LoVo (cell line): ENCODE data around the gene DGKB.
A peak's percentile ranks its signal among the peaks of the same experiment; 100 is the strongest.

Source experiments
- DNase-seq: peaks from one replicate; pipeline ENCODE4 v3.0.0-alpha.2; 2016; ENCODE audit warnings: low spot score

The DGKB gene

DNA sequence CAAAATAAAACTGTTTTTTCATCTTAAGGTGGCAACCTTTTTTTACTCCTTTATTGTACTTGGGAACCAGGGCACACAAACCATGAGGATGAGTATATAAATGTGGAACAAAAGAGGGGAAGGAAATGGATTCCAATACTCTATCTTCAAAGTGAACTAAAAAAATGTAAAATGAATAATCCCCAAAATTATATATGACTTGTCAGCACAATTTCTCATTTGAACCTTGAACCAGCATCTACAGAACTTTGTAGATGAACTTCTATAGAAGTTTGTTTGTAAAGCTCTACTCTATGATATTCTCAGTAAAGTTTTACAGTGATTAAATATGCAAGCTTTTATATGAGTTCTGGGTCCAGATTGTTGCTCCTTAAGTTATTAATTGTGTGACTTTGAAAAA lies 694.8 kb downstream of the DGKB start:
- DNase-seq = no peak

DNA sequence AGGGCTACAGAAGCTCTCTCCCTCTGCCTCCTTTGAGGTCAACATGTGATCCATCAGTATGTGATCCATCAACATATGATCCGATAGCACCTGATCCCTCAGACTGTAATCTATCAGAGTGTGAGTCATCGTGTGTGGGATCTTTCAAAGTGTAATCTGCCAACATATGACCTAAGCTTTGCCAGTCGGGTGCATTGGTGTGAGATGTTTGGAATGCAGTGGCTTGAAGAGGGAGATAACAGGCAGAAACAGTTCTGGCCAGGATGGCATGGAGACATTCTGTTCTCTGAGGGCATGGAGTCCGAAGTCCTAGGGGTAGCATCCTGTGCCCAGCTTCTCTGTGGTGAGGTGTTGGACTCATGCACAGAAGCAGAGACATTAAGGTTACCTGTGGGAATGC lies 695.4 kb downstream of the DGKB start:
- DNase-seq = no peak

GRCh38 chr7:14206121-14206520 lies 696.4 kb downstream of the DGKB start:
- DNase-seq = no peak

- DNase-seq = no peak
Measured at GRCh38 chr7:14201353-14201752, 701.2 kb downstream of the DGKB start.

- no peak for DNase-seq
Measured at GRCh38 chr7:14199336-14199735, 703.2 kb downstream of the DGKB start.

- no peak for DNase-seq
Measured at GRCh38 chr7:14197280-14197679, 705.3 kb downstream of the DGKB start.

DNA sequence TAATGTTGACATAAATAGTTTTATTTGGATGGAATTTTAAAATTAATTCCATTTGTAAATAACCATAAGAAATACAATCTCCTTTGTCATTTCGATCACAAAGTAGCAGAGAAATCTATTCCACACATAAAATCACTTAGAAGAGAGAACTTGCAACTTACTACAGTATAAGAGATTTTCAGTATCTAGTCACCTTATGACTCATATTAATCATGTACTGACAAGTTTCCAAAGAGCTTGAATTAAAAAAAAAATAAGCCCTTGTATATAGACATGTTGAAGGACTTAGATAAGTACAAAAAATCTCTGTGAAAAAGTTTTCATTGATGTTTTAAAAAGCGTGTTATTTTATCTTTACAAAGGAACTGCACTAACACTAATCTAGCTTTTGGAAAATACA lies 706.0 kb downstream of the DGKB start:
- DNase-seq = no peak

DNA sequence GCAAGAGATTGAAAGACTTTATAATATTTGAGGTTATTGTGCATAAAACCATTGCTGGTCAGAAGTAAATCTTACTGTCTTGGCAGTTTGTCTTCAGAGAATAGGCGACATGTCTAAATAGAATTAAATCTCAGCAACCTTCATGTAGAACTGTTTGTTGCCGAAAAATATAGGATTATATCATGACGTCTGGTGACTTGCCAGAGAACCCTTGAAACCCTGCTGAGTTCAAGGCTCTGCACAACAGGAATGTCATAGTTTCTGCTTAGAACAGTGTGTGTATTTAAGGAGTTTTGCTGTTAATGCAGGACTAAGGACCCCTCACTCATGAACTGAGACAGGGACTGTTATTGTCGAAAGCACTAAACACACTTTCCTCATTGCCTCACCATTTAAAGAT lies 706.7 kb downstream of the DGKB start:
- DNase-seq = no peak

DNA sequence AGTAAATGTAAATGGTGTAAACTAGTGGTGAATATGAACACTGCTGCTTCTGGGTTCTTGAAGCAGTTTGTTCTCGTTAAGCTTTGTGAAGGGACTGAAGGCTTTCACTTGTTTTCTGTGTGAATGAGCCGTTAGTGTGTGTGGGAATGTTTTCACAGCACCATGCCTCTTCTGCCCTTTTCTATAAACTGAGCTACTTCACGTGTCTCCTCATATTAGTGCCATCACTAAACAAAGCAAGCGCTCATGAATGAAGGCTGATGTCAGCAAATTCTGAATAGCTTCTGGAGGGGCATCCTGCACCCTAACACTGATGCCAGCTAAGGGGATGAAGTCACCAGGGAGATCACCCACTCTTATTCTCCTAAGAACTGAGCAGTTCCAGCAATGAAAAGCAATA lies 707.5 kb downstream of the DGKB start:
- no peak for DNase-seq

DNA sequence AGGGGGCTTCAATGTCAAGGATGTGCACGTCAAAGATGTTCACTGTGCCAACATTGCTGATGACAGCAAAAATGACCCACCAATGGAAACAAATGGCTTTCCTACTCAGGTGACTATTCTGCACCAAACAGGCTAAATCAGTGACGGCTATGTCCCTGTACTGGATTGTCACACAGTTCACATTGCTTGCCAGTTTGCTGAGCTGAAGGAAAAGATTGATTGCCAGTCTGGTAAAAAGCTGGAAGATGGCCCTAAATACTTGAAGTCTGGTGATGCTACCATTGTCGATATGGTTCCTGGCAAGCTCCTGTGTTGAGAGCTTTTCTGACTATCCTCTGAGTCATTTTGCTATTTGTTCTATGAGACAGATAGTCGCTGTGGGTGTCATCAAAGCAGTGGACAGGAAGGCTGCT lies 710.9 kb downstream of the DGKB start:
- DNase-seq = no peak

- DNase-seq = peak; percentile 4
Measured at GRCh38 chr7:14184292-14184864, 718.2 kb downstream of the DGKB start.

DNA sequence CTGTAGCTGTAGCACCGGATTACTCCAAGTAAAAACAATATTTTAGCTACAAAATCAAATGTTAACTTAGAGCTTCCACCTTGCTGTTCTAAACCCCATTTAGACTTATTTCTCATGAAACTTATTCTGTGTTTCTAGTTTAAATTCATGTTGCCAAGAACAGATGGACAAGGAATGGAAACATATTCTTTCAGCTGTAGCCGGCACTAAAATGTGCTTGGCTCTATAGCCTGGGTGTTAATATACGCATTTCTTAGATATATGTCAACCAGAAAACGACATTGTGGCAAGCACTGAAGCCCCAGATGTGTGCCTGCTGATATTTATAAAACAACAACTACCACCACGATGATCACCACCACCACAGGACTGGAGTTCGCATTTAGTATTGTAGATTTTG lies 722.8 kb downstream of the DGKB start:
- DNase-seq = no peak

- DNase-seq = no peak
Measured at GRCh38 chr7:14177876-14178275, 724.7 kb downstream of the DGKB start.

- DNase-seq = no peak
Measured at GRCh38 chr7:14170872-14171271, 731.7 kb downstream of the DGKB start.

DNA sequence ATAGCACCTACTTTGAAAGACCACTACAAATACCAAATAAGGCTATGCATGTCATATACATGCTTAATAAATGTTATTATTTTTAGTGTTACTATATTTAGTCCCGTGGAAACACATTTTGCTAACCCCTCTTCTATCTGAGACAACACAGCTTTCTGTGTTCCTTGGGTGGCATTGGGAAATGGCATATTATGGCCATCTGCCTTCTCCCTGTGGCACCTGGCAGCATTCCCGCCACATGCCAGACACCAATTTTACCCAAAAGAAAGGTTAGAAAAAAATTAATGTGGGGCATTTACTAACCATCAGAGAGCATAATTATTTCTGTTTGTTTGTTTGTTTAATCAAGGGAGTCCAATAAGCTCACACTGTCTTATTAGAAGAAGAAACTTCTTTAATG lies 744.4 kb downstream of the DGKB start:
- DNase-seq = no peak

DNA sequence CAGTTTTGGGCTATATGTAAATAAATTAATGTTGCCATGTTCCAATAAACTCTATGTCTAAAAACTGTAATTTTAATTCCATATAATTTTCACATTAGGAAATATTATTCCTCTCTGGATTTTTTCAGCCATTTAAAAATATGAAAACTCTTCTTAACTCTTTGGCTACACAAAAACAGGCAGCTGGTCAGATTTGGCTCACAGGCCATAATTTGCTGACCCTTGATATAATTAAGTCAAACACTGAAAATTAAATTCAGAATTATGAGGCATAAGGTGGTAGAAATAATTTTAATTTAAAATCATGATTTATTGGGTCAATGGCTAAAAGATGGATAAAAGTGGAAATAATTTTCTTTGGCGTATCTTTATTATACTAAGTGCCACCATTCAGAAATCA lies 746.1 kb downstream of the DGKB start:
- no peak for DNase-seq

GRCh38 chr7:14148974-14149373 lies 753.6 kb downstream of the DGKB start:
- no peak for DNase-seq

- no peak for DNase-seq
Measured at GRCh38 chr7:14147532-14147931, 755.0 kb downstream of the DGKB start.

DNA sequence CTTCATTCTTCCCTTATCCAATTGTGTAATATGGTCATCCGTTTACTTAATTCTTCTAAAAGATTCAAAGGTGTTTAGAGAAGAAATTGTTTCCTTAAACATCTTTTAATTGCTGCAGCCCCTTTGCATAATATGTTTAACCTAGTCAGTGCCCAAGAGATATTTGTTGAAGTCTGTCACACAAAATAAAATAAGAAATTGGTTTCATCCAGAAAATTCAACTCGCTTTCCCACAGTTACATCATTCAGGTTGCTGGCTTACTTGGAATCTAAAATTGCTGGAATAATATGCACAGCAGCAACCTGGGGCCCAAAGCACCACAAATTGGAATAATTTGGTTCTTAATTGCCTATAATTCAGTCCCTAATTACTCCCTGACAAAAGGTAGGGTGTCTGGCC lies 758.0 kb downstream of the DGKB start:
- no peak for DNase-seq

- DNase-seq = no peak
Measured at GRCh38 chr7:14144109-14144508, 758.4 kb downstream of the DGKB start.

DNA sequence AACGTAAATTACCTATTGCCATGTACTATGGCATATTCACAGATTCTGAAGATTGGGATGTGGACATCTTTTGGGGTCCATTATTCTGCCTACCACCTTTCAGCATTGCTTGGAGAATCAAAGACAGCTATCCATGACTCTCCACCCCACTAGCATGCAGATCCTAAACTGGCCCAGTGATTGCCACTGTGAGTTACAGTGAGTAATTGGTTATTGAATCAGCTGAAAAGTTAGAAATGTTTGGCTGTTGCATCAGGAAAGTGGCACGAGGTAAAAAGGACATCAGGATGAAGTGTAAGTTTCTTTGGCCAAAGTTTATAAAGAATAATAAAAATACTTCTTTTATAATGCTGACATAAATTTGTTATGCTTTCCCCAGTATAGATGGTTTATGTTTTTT lies 764.9 kb downstream of the DGKB start:
- DNase-seq = no peak

- no peak for DNase-seq
Measured at GRCh38 chr7:14133752-14134151, 768.8 kb downstream of the DGKB start.

DNA sequence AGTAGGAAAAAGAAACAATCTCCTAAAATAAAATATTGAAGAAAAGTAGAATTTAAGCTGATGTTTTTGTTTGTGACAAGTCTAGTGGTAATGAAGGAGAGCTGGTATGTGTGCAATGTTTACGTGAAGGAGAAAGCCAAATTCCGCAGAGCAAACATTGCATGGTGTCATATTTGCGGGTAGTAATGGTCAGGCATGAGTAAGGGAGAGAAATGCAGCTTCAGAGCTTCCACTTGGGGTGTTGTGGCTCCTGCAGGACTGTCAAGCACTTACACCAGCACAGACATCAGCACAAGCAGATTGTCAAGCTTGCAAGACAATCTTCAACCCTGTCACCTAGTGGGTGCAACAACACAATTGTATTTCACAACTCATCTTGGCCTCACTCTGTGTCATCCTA lies 776.6 kb downstream of the DGKB start:
- no peak for DNase-seq

GRCh38 chr7:14124716-14125115 lies 777.8 kb downstream of the DGKB start:
- no peak for DNase-seq

DNA sequence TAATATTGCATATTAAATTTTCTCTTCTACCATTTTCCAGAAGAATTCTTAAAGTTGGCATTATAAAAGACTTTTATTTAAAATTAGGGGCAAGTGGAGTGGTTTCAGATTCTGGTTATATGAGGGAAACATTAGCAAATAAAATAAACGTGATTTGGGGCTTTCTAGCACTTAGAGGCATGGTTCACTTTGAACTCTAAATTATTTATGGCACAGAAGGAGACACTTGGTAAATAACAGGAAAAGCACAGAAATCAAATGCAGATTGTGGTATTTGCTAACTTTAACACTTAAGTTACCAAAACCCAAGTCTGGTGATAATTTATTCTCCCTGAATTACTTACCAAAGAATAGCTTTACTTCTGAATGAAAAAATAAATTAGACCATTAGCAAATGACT lies 778.6 kb downstream of the DGKB start:
- no peak for DNase-seq
